WTC11 (cell line): ENCODE measurements around the gene HPX. TPM values are rescaled to one million over a fixed set of nuclear protein-coding genes. Genes with fewer than 3 reads are reported as not detected.

Experiments
- ATAC-seq: fragments of 200-7000 bp; cut with Tn5 transposase; 2 replicates; pipeline ENCODE4 v1.10.0; 2021; ENCODE audit warnings: mild to moderate bottlenecking, moderate library complexity
- CTCF ChIA-PET: fragments of 300-600 bp; sonication (Branson Sonifier 250); formaldehyde crosslinking; loops from one replicate; lab custom pipeline; 2021; ENCODE audit warnings: antibody characterized with exemption; lab: Charles Lee
- POLR2A ChIA-PET: fragments of 350-600 bp; sonication (Branson Sonifier 250); formaldehyde crosslinking; loops from one replicate; lab custom pipeline; 2021; ENCODE audit warnings: antibody characterized with exemption; lab: Charles Lee
- DNase-seq: peaks from one replicate; pipeline ENCODE4 v3.0.0; 2021; ENCODE audit warnings: low spot score
- H3K27ac Mint-ChIP-seq: 2 replicates; pipeline ENCODE4 v1.8.0; 2021; ENCODE audit warnings: mixed read lengths
- H3K27me3 Mint-ChIP-seq: 2 replicates; pipeline ENCODE4 v1.8.0; 2021; ENCODE audit warnings: low read depth, mild to moderate bottlenecking, moderate library complexity, mixed read lengths
- H3K36me3 Mint-ChIP-seq: 2 replicates; pipeline ENCODE4 v1.8.0; 2021; ENCODE audit warnings: mixed read lengths
- H3K4me1 Mint-ChIP-seq: 2 replicates; pipeline ENCODE4 v1.8.0; 2022; ENCODE audit warnings: mixed read lengths
- H3K4me3 Mint-ChIP-seq: 2 replicates; pipeline ENCODE4 v1.8.0; 2021; ENCODE audit warnings: mild to moderate bottlenecking, moderate library complexity, mixed read lengths
- H3K9me3 Mint-ChIP-seq: 2 replicates; pipeline ENCODE4 v1.8.0; 2021; ENCODE audit warnings: mixed read lengths
- CBFB ChIP-seq: sonication (generic); formaldehyde crosslinking; IDR thresholded peaks from 2 replicates; pipeline ENCODE4 v1.8.1; 2022; ENCODE audit warnings: mild to moderate bottlenecking, low read depth, missing genetic modification reagents
- CREB1 ChIP-seq: sonication (generic); formaldehyde crosslinking; IDR thresholded peaks from 2 replicates; pipeline ENCODE4 v1.8.0; 2023; ENCODE audit warnings: mild to moderate bottlenecking, missing genetic modification reagents
- CREM ChIP-seq: sonication (generic); formaldehyde crosslinking; IDR thresholded peaks from 2 replicates; pipeline ENCODE4 v1.8.1; 2022; ENCODE audit warnings: mild to moderate bottlenecking, missing genetic modification reagents, moderate library complexity
- EMX1 ChIP-seq: fragments of 250-450 bp; sonication (Bioruptor Pico); IDR thresholded peaks from 2 replicates; pipeline ENCODE4 v1.8.0; 2021; ENCODE audit warnings: mild to moderate bottlenecking
- FOXK1 ChIP-seq: sonication (generic); formaldehyde crosslinking; IDR thresholded peaks from 2 replicates; pipeline ENCODE4 v1.8.0; 2022; ENCODE audit warnings: mild to moderate bottlenecking, moderate library complexity, missing genetic modification reagents
- HMGA2 ChIP-seq: fragments of 250-450 bp; sonication (Bioruptor Pico); IDR thresholded peaks from 2 replicates; pipeline ENCODE4 v1.4.0; 2021; ENCODE audit warnings: mild to moderate bottlenecking, moderate library complexity
- JUN ChIP-seq: sonication (generic); formaldehyde crosslinking; IDR thresholded peaks from 2 replicates; pipeline ENCODE4 v1.8.0; 2023; ENCODE audit warnings: mild to moderate bottlenecking, missing genetic modification reagents
- MYBL2 ChIP-seq: sonication (generic); formaldehyde crosslinking; IDR thresholded peaks from 2 replicates; pipeline ENCODE4 v1.8.1; 2023; ENCODE audit warnings: mild to moderate bottlenecking, moderate library complexity, missing genetic modification reagents
- NR1H2 ChIP-seq: sonication (generic); formaldehyde crosslinking; IDR thresholded peaks from 2 replicates; pipeline ENCODE4 v1.9.0; 2021; ENCODE audit warnings: mild to moderate bottlenecking, moderate library complexity, missing genetic modification reagents
- NR2C2 ChIP-seq: sonication (generic); formaldehyde crosslinking; IDR thresholded peaks from 2 replicates; pipeline ENCODE4 v1.8.0; 2022; ENCODE audit warnings: mild to moderate bottlenecking, missing genetic modification reagents
- TEAD1 ChIP-seq: sonication (generic); formaldehyde crosslinking; IDR thresholded peaks from 2 replicates; pipeline ENCODE4 v1.8.0; 2022; ENCODE audit warnings: mild to moderate bottlenecking, missing genetic modification reagents
- ZNF219 ChIP-seq: sonication (generic); formaldehyde crosslinking; IDR thresholded peaks from 2 replicates; pipeline ENCODE4 v1.8.0; 2023; ENCODE audit warnings: missing genetic modification reagents, mild to moderate bottlenecking, borderline replicate concordance
- ZNF232 ChIP-seq: sonication (generic); formaldehyde crosslinking; IDR thresholded peaks from 2 replicates; pipeline ENCODE4 v1.8.0; 2022; ENCODE audit warnings: mild to moderate bottlenecking, missing genetic modification reagents
- ZNF671 ChIP-seq: fragments of 250-450 bp; sonication (Bioruptor Pico); IDR thresholded peaks from 2 replicates; pipeline ENCODE4 v1.8.0; 2021; ENCODE audit warnings: mild to moderate bottlenecking
- total RNA-seq: library from RNA; stranded (reverse); gene quantifications from 3 replicates; pipeline ENCODE4 v1.2.3, GENCODE V29; 2021
- TF ChIP-seq, protein P1 (sequence below): sonication (generic); formaldehyde crosslinking; IDR thresholded peaks from 2 replicates; pipeline ENCODE4 v1.8.1; 2023; ENCODE audit warnings: mild to moderate bottlenecking, missing genetic modification reagents
- TF ChIP-seq, protein P2 (sequence below): fragments of 250-450 bp; sonication (Bioruptor Pico); IDR thresholded peaks from 2 replicates; pipeline ENCODE4 v1.9.0; 2021; ENCODE audit warnings: mild to moderate bottlenecking
- TF ChIP-seq, protein P3 (sequence below): sonication (generic); formaldehyde crosslinking; IDR thresholded peaks from 2 replicates; pipeline ENCODE4 v1.8.0; 2023; ENCODE audit warnings: mild to moderate bottlenecking, missing genetic modification reagents
- TF ChIP-seq, protein P4 (sequence below): fragments of 250-450 bp; sonication (Bioruptor Pico); IDR thresholded peaks from 2 replicates; pipeline ENCODE4 v1.8.0; 2021; ENCODE audit warnings: mild to moderate bottlenecking
- TF ChIP-seq, protein P5 (sequence below): sonication (generic); formaldehyde crosslinking; IDR thresholded peaks from 2 replicates; pipeline ENCODE4 v1.8.1; 2022; ENCODE audit warnings: missing genetic modification reagents, borderline replicate concordance
- TF ChIP-seq, protein P6 (sequence below): sonication (generic); formaldehyde crosslinking; IDR thresholded peaks from 2 replicates; pipeline ENCODE4 v1.8.1; 2023; ENCODE audit warnings: mild to moderate bottlenecking, missing genetic modification reagents, moderate library complexity
- TF ChIP-seq, protein P7 (sequence below): sonication (generic); formaldehyde crosslinking; IDR thresholded peaks from 2 replicates; pipeline ENCODE4 v1.8.0; 2023; ENCODE audit warnings: missing genetic modification reagents

Gene HPX
- total RNA-seq, 1 experiment from 2014 or later: 1.7 TPM

DNA sequence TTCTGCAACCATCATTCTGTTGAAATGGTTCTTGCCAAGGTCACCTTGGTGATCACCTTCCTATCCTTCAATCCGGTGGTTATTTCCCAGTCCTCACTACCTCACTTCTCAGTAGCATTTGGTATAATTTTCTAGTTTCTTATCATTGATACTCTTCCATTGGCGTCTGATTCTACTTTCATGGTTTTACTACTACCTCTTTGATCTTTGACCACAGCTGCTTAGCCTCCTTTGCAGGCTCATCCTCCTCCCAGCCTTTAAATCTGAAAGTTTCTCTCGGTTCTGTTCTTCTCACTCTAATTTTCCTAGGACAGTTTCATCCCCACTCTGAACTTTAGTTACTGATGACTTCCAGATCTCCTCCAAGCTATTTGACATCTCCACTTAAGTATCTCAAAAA is 45.5 kb upstream of the HPX start (continued):
- TF ChIP-seq, protein P1, sequence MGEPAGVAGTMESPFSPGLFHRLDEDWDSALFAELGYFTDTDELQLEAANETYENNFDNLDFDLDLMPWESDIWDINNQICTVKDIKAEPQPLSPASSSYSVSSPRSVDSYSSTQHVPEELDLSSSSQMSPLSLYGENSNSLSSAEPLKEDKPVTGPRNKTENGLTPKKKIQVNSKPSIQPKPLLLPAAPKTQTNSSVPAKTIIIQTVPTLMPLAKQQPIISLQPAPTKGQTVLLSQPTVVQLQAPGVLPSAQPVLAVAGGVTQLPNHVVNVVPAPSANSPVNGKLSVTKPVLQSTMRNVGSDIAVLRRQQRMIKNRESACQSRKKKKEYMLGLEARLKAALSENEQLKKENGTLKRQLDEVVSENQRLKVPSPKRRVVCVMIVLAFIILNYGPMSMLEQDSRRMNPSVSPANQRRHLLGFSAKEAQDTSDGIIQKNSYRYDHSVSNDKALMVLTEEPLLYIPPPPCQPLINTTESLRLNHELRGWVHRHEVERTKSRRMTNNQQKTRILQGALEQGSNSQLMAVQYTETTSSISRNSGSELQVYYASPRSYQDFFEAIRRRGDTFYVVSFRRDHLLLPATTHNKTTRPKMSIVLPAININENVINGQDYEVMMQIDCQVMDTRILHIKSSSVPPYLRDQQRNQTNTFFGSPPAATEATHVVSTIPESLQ (CRISPR knock-in tag): no peak
- TF ChIP-seq, protein P2, sequence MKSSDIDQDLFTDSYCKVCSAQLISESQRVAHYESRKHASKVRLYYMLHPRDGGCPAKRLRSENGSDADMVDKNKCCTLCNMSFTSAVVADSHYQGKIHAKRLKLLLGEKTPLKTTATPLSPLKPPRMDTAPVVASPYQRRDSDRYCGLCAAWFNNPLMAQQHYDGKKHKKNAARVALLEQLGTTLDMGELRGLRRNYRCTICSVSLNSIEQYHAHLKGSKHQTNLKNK (CRISPR knock-in tag): no peak
- TF ChIP-seq, all 79 proteins: peak for 0

DNA sequence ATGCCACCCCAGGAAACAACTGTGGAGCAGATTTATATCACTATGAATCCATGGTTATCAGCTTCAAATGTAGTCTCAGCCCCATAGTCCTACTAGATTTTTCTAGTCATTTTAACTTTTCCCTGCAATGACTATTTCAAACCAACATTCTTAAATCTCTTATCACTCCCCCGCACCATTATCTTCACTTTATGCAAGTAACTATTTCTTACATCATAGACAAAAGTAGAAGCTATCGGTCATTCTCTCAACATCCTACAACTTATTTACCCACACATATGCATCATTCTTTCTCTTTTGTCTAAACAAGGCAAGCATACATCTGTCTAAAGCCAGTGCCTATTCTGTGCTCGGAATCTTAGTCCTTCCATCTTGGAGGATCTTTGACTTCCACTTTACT is 44.9 kb upstream of the HPX start:
- ChIA-PET CTCF (interaction anchor here (1.1 kb wide), 1 partner anchor 106 kb away, joined by 3 read pairs; no protein-coding TSS in a partner anchor), POLR2A (no interaction called here)
- Mint-ChIP-seq H3K9me3 (no peaks in the 10 kb centered on the region), H3K27ac (no peak overlapping the region)
- TF ChIP-seq CREM (no peak), CBFB (CRISPR knock-in tag) (no peak), ZNF671 (no peak), ZNF232 (CRISPR knock-in tag) (no peak), EMX1 (no peak), MYBL2 (no peak), CREB1 (CRISPR knock-in tag) (no peak), ZNF219 (CRISPR knock-in tag) (no peak), TEAD1 (no peak)
- TF ChIP-seq, protein P1 (CRISPR knock-in tag): no peak
- TF ChIP-seq, protein P3, sequence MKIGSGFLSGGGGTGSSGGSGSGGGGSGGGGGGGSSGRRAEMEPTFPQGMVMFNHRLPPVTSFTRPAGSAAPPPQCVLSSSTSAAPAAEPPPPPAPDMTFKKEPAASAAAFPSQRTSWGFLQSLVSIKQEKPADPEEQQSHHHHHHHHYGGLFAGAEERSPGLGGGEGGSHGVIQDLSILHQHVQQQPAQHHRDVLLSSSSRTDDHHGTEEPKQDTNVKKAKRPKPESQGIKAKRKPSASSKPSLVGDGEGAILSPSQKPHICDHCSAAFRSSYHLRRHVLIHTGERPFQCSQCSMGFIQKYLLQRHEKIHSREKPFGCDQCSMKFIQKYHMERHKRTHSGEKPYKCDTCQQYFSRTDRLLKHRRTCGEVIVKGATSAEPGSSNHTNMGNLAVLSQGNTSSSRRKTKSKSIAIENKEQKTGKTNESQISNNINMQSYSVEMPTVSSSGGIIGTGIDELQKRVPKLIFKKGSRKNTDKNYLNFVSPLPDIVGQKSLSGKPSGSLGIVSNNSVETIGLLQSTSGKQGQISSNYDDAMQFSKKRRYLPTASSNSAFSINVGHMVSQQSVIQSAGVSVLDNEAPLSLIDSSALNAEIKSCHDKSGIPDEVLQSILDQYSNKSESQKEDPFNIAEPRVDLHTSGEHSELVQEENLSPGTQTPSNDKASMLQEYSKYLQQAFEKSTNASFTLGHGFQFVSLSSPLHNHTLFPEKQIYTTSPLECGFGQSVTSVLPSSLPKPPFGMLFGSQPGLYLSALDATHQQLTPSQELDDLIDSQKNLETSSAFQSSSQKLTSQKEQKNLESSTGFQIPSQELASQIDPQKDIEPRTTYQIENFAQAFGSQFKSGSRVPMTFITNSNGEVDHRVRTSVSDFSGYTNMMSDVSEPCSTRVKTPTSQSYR (CRISPR knock-in tag): no peak
- TF ChIP-seq, all 79 proteins: peak for 0
- ATAC-seq: no peak
- no peak overlapping the region for H3K4me3 Mint-ChIP-seq
- H3K27me3 Mint-ChIP-seq: no peaks in the 10 kb centered on the region
- peaks cover 17% of the 10 kb centered on the region for H3K36me3 Mint-ChIP-seq
- peaks cover 10% of the 10 kb centered on the region for H3K4me1 Mint-ChIP-seq
- no peak for DNase-seq

DNA sequence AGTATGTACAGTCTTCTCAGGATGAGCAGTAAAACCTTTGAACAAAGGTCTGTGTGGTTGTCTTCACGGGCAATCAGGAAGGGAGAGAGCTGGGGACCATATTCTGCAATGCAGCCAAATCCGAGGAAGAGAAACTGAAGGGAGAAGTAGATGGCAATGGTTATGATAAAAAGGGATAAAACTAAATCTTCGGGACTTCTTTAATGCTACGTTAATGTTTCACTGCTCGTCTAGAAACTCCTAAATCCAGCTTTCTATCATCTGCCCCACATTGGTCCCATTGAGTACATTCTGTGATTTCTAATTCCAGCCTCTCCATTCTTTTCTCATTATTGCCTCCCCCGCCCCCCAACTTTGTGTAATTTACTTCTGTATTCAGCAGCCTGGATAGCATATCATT is 42.2 kb upstream of the HPX start:
- CTCF ChIA-PET: interaction anchor here (0.7 to 2.4 kb wide), 3 partner anchors 92 to 120 kb away, joined by 3 to 19 read pairs (median 3); partner anchors contain the start of gene RRP8
- Mint-ChIP-seq H3K4me1 (peaks cover 18% of the 10 kb centered on the region), H3K36me3 (peaks cover 31% of the 10 kb centered on the region), H3K27ac (peak overlapping the region; percentile 30), H3K27me3 (no peaks in the 10 kb centered on the region), H3K4me3 (peak overlapping the region; percentile 98), H3K9me3 (no peaks in the 10 kb centered on the region)
- no peak for DNase-seq
- ATAC-seq: no peak
- POLR2A ChIA-PET: no interaction called here
- TF ChIP-seq HMGA2: no peak
- TF ChIP-seq JUN (CRISPR knock-in tag): no peak
- TF ChIP-seq, protein P4, sequence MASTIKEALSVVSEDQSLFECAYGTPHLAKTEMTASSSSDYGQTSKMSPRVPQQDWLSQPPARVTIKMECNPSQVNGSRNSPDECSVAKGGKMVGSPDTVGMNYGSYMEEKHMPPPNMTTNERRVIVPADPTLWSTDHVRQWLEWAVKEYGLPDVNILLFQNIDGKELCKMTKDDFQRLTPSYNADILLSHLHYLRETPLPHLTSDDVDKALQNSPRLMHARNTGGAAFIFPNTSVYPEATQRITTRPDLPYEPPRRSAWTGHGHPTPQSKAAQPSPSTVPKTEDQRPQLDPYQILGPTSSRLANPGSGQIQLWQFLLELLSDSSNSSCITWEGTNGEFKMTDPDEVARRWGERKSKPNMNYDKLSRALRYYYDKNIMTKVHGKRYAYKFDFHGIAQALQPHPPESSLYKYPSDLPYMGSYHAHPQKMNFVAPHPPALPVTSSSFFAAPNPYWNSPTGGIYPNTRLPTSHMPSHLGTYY (CRISPR knock-in tag): no peak
- TF ChIP-seq, protein P5, sequence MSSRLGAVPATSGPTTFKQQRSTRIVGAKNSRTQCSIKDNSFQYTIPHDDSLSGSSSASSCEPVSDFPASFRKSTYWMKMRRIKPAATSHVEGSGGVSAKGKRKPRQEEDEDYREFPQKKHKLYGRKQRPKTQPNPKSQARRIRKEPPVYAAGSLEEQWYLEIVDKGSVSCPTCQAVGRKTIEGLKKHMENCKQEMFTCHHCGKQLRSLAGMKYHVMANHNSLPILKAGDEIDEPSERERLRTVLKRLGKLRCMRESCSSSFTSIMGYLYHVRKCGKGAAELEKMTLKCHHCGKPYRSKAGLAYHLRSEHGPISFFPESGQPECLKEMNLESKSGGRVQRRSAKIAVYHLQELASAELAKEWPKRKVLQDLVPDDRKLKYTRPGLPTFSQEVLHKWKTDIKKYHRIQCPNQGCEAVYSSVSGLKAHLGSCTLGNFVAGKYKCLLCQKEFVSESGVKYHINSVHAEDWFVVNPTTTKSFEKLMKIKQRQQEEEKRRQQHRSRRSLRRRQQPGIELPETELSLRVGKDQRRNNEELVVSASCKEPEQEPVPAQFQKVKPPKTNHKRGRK (CRISPR knock-in tag): no peak
- TF ChIP-seq CBFB (CRISPR knock-in tag): no peak
- TF ChIP-seq NR1H2 (CRISPR knock-in tag): no peak
- TF ChIP-seq FOXK1 (CRISPR knock-in tag): no peak
- TF ChIP-seq, protein P6, sequence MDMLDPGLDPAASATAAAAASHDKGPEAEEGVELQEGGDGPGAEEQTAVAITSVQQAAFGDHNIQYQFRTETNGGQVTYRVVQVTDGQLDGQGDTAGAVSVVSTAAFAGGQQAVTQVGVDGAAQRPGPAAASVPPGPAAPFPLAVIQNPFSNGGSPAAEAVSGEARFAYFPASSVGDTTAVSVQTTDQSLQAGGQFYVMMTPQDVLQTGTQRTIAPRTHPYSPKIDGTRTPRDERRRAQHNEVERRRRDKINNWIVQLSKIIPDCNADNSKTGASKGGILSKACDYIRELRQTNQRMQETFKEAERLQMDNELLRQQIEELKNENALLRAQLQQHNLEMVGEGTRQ (CRISPR knock-in tag): no peak
- TF ChIP-seq, protein P7, sequence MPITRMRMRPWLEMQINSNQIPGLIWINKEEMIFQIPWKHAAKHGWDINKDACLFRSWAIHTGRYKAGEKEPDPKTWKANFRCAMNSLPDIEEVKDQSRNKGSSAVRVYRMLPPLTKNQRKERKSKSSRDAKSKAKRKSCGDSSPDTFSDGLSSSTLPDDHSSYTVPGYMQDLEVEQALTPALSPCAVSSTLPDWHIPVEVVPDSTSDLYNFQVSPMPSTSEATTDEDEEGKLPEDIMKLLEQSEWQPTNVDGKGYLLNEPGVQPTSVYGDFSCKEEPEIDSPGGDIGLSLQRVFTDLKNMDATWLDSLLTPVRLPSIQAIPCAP: no peak
- no peak for TF ChIP-seq NR2C2
